NT2/D1 (cell line): ENCODE data around the gene ACIN1.

ENCODE experiments used
- DNase-seq: peaks from one replicate; pipeline ENCODE4 v3.0.0-alpha.2; 2011; ENCODE audit warnings: low read depth, low spot score
- H3K27me3 ChIP-seq: 2 replicates; pipeline ENCODE4 v1.6.0; 2011; ENCODE audit warnings: mild to moderate bottlenecking; ENCODE audit not compliant: insufficient read length, insufficient read depth
- H3K36me3 ChIP-seq: 2 replicates; pipeline ENCODE4 v1.6.1; 2011; ENCODE audit warnings: mild to moderate bottlenecking, low read length, mixed read lengths; ENCODE audit not compliant: insufficient read depth, insufficient read length
- H3K4me1 ChIP-seq: 2 replicates; pipeline ENCODE4 v1.5.1; 2011; ENCODE audit not compliant: insufficient read depth, insufficient read length
- H3K4me3 ChIP-seq: 2 replicates; pipeline ENCODE4 v1.5.1; 2011; ENCODE audit warnings: low read depth; ENCODE audit not compliant: insufficient read length
- H3K9ac ChIP-seq: 2 replicates; pipeline ENCODE4 v1.6.0; 2011; ENCODE audit warnings: low read depth; ENCODE audit not compliant: insufficient read length
- H3K9me3 ChIP-seq: 2 replicates; pipeline ENCODE4 v1.5.1; 2011; ENCODE audit warnings: mild to moderate bottlenecking, low read length; ENCODE audit not compliant: insufficient read depth
- SUZ12 ChIP-seq: IDR thresholded peaks from 2 replicates; pipeline ENCODE4 v1.6.1; 2011; ENCODE audit not compliant: insufficient read length, insufficient read depth; ENCODE audit errors: extremely low read depth
- YY1 ChIP-seq: IDR thresholded peaks from 2 replicates; pipeline ENCODE4 v1.6.1; 2011; ENCODE audit not compliant: insufficient read length, insufficient read depth
- ZNF274 ChIP-seq: IDR thresholded peaks from 2 replicates; pipeline ENCODE4 v1.6.1; 2011; ENCODE audit warnings: mild to moderate bottlenecking, low read depth, low read length

Gene ACIN1

GRCh38 chr14:23093991-23094665 lies 808 bp downstream of the ACIN1 start:
- Histone ChIP-seq H3K4me1 (no peaks in the 10 kb centered on the region), H3K27me3 (no peaks in the 10 kb centered on the region), H3K36me3 (peaks cover 62% of the 10 kb centered on the region), H3K9ac (peak overlapping the region; percentile 99), H3K9me3 (no peaks in the 10 kb centered on the region), H3K4me3 (peak overlapping the region; percentile 94)
- no peak for TF ChIP-seq ZNF274
- TF ChIP-seq YY1 = no peak
- no peak for TF ChIP-seq SUZ12
- DNase-seq = no peak

GRCh38 chr14:23093526-23093925 lies 1.4 kb downstream of the ACIN1 start:
- TF ChIP-seq YY1 (no peak), SUZ12 (no peak), ZNF274 (no peak)
- peaks cover 60% of the 10 kb centered on the region for H3K36me3 ChIP-seq
- no peaks in the 10 kb centered on the region for H3K9me3 ChIP-seq
- H3K4me1 ChIP-seq = no peaks in the 10 kb centered on the region
- peak overlapping the region; percentile 99 for H3K9ac ChIP-seq
- peak overlapping the region; percentile 94 for H3K4me3 ChIP-seq
- DNase-seq = no peak
- H3K27me3 ChIP-seq = no peaks in the 10 kb centered on the region

- H3K9ac ChIP-seq = no peak overlapping the region
- H3K9me3 ChIP-seq = no peaks in the 10 kb centered on the region
- TF ChIP-seq ZNF274 (no peak), SUZ12 (no peak), YY1 (no peak)
- no peaks in the 10 kb centered on the region for H3K27me3 ChIP-seq
- H3K36me3 ChIP-seq = peaks cover 59% of the 10 kb centered on the region
- no peaks in the 10 kb centered on the region for H3K4me1 ChIP-seq
- no peak for DNase-seq
- no peak overlapping the region for H3K4me3 ChIP-seq
Observed at GRCh38 chr14:23093104-23093503, 1.8 kb downstream of the ACIN1 start.

DNA sequence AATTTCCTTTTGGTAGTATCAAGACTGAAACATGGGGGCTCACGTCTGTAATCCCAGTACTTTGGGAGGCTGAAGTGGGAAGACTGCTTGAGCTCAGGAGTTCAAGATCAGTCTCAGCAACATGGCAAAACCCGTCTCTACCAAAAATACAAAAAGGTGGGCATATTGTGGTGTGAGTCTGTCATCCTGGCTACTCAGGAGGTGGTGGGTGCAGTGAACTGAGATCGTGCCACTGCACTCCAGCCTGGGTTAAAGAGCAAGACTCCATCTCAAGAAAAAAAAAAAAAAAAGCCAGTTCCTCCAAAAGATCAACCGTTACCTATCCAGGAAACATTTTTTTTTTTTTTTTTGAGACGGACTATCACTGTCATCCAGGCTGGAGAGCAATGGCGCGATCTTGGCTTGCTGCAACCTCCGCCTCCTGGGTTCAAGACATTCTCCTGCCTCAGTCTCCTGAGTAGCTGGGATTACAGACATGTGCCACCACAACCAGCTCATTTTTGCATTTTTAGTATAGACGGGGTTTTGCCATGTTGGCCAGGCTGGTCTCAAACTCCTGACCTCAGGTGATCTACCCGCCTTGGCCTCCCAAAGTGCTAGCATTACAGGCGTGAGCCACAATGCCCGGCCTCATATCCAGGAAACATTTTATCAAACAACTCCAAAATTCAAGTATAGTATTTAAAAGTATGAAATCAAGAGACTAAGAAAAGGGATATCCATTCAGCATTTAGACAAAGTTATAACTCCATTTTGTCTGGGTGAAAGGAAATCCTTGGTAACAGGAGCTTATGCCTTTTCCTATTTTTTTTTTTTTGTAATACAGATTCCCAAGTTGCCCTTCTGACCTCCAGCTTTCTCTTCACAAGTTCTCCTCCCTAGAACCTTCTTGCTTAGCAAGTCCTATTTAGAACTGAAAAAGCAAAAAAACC lies 3.4 kb downstream of the ACIN1 start:
- Histone ChIP-seq H3K27me3 (no peaks in the 10 kb centered on the region), H3K9ac (no peak overlapping the region), H3K4me1 (no peaks in the 10 kb centered on the region), H3K9me3 (no peaks in the 10 kb centered on the region), H3K36me3 (peaks cover 58% of the 10 kb centered on the region), H3K4me3 (no peak overlapping the region)
- no peak for DNase-seq
- no peak for TF ChIP-seq SUZ12
- no peak for TF ChIP-seq YY1
- no peak for TF ChIP-seq ZNF274

- Histone ChIP-seq H3K9ac (no peak overlapping the region), H3K36me3 (peaks cover 69% of the 10 kb centered on the region), H3K4me3 (no peak overlapping the region), H3K27me3 (no peaks in the 10 kb centered on the region), H3K4me1 (no peaks in the 10 kb centered on the region), H3K9me3 (no peaks in the 10 kb centered on the region)
- no peak for DNase-seq
- no peak for TF ChIP-seq SUZ12
- TF ChIP-seq YY1 = no peak
- TF ChIP-seq ZNF274 = no peak
Observed at GRCh38 chr14:23090254-23090636, 4.7 kb downstream of the ACIN1 start.

GRCh38 chr14:23089498-23090253 lies 5.3 kb downstream of the ACIN1 start:
- no peak overlapping the region for H3K4me3 ChIP-seq
- no peak for DNase-seq
- no peak for TF ChIP-seq ZNF274
- TF ChIP-seq YY1 = no peak
- TF ChIP-seq SUZ12 = no peak
- peaks cover 74% of the 10 kb centered on the region for H3K36me3 ChIP-seq
- no peaks in the 10 kb centered on the region for H3K4me1 ChIP-seq
- H3K9me3 ChIP-seq = no peaks in the 10 kb centered on the region
- no peaks in the 10 kb centered on the region for H3K27me3 ChIP-seq
- H3K9ac ChIP-seq = no peak overlapping the region

GRCh38 chr14:23086565-23086964 lies 8.4 kb downstream of the ACIN1 start:
- H3K27me3 ChIP-seq = no peaks in the 10 kb centered on the region
- H3K4me1 ChIP-seq = no peaks in the 10 kb centered on the region
- no peak for TF ChIP-seq ZNF274
- no peak for TF ChIP-seq SUZ12
- no peak for TF ChIP-seq YY1
- no peak for DNase-seq
- H3K36me3 ChIP-seq = peaks cover 73% of the 10 kb centered on the region
- H3K9ac ChIP-seq = no peak overlapping the region
- no peak overlapping the region for H3K4me3 ChIP-seq
- H3K9me3 ChIP-seq = no peaks in the 10 kb centered on the region
